Measurements from ENCODE around the gene MYL7.

MYL7 gene

GRCh38 chr7:44105832-44106231, 35.3 kb downstream of the MYL7 start:
- H3K27ac ChIP-seq (ENCODE audit: low read length) = peak overlapping the region; percentile 83

GRCh38 chr7:44104860-44105771, 36.0 kb downstream of the MYL7 start:
- Histone ChIP-seq H3K27ac (ENCODE audit: low read length) (peak overlapping the region; percentile 83), H3K4me1 (ENCODE audit: control insufficient read depth in 1 of 2, insufficient read depth in 2 of 2, low read length in 2 of 2) (no peaks in the 10 kb centered on the region), H3K4me3 (ENCODE audit: low read depth in 1 of 2, low read length in 2 of 2) (peak overlapping the region; percentile 64 to 70), H3K36me3 (ENCODE audit: control insufficient read depth in 1 of 2, insufficient read depth in 2 of 2, low read length in 2 of 2) (peaks cover 0 to 12% of the 10 kb centered on the region in 2 donors), H3K27me3 (ENCODE audit: low read depth, low read length) (peaks cover 7% of the 10 kb centered on the region), H3K9me3 (ENCODE audit: control insufficient read depth in 1 of 2, low read length in 2 of 2) (no peaks in the 10 kb centered on the region)

More at GRCh38 chr7:44105832-44106231, 35.3 kb downstream of the MYL7 start:
- H3K36me3 ChIP-seq (ENCODE audit: control insufficient read depth in 1 of 2, insufficient read depth in 2 of 2, low read length in 2 of 2) = peaks cover 0 to 19% of the 10 kb centered on the region in 2 donors
- H3K4me3 ChIP-seq (ENCODE audit: low read depth in 1 of 2, low read length in 2 of 2) = peak overlapping the region; percentile 64 to 70
- H3K4me1 ChIP-seq (ENCODE audit: control insufficient read depth in 1 of 2, insufficient read depth in 2 of 2, low read length in 2 of 2) = no peaks in the 10 kb centered on the region
- H3K27me3 ChIP-seq (ENCODE audit: low read depth, low read length) = peaks cover 7% of the 10 kb centered on the region
- no peaks in the 10 kb centered on the region for H3K9me3 ChIP-seq (ENCODE audit: control insufficient read depth in 1 of 2, low read length in 2 of 2)

- Histone ChIP-seq H3K4me1 (ENCODE audit: control insufficient read depth in 1 of 2, insufficient read depth in 2 of 2, low read length in 2 of 2) (no peaks in the 10 kb centered on the region), H3K4me3 (ENCODE audit: low read depth in 1 of 2, low read length in 2 of 2) (peak within 1 kb of the TSS; percentile 64 to 70), H3K36me3 (ENCODE audit: control insufficient read depth in 1 of 2, insufficient read depth in 2 of 2, low read length in 2 of 2) (peaks cover 0 to 10% of the 10 kb centered on the region in 2 donors), H3K9me3 (ENCODE audit: control insufficient read depth in 1 of 2, low read length in 2 of 2) (no peaks in the 10 kb centered on the region), H3K27me3 (ENCODE audit: low read depth, low read length) (peaks cover 7% of the 10 kb centered on the region), H3K27ac (ENCODE audit: low read length) (peak within 1 kb of the TSS; percentile 83)
Observed at GRCh38 chr7:44103923-44104859, 36.9 kb downstream of the MYL7 start, which contains the start of gene AEBP1. TSS of gene AEBP1 (plus strand) at chr7:44104345. CDS start at chr7:44104666, 321 bp downstream.

GRCh38 chr7:44103566-44103922, 37.6 kb downstream of the MYL7 start:
- Histone ChIP-seq H3K27me3 (ENCODE audit: low read depth, low read length) (peaks cover 7% of the 10 kb centered on the region), H3K36me3 (ENCODE audit: control insufficient read depth in 1 of 2, insufficient read depth in 2 of 2, low read length in 2 of 2) (peaks cover 0 to 8% of the 10 kb centered on the region in 2 donors), H3K9me3 (ENCODE audit: control insufficient read depth in 1 of 2, low read length in 2 of 2) (no peaks in the 10 kb centered on the region), H3K4me3 (ENCODE audit: low read depth in 1 of 2, low read length in 2 of 2) (no peak overlapping the region), H3K27ac (ENCODE audit: low read length) (no peak overlapping the region), H3K4me1 (ENCODE audit: control insufficient read depth in 1 of 2, insufficient read depth in 2 of 2, low read length in 2 of 2) (no peaks in the 10 kb centered on the region)

- Histone ChIP-seq H3K36me3 (ENCODE audit: control insufficient read depth in 1 of 2, insufficient read depth in 2 of 2, low read length in 2 of 2) (peaks cover 0 to 8% of the 10 kb centered on the region in 2 donors), H3K4me3 (ENCODE audit: low read depth in 1 of 2, low read length in 2 of 2) (no peak overlapping the region), H3K27ac (ENCODE audit: low read length) (no peak overlapping the region), H3K27me3 (ENCODE audit: low read depth, low read length) (peaks cover 7% of the 10 kb centered on the region), H3K9me3 (ENCODE audit: control insufficient read depth in 1 of 2, low read length in 2 of 2) (no peaks in the 10 kb centered on the region), H3K4me1 (ENCODE audit: control insufficient read depth in 1 of 2, insufficient read depth in 2 of 2, low read length in 2 of 2) (no peaks in the 10 kb centered on the region)
Observed at GRCh38 chr7:44102846-44103565, 38.1 kb downstream of the MYL7 start.

- Histone ChIP-seq H3K27ac (ENCODE audit: low read length) (no peak overlapping the region), H3K27me3 (ENCODE audit: low read depth, low read length) (peaks cover 7% of the 10 kb centered on the region), H3K4me3 (ENCODE audit: low read depth in 1 of 2, low read length in 2 of 2) (no peak overlapping the region), H3K36me3 (ENCODE audit: control insufficient read depth in 1 of 2, insufficient read depth in 2 of 2, low read length in 2 of 2) (peaks cover 0 to 8% of the 10 kb centered on the region in 2 donors), H3K9me3 (ENCODE audit: control insufficient read depth in 1 of 2, low read length in 2 of 2) (no peaks in the 10 kb centered on the region), H3K4me1 (ENCODE audit: control insufficient read depth in 1 of 2, insufficient read depth in 2 of 2, low read length in 2 of 2) (no peaks in the 10 kb centered on the region)
Observed at GRCh38 chr7:44101966-44102845, 38.9 kb downstream of the MYL7 start.

GRCh38 chr7:44101303-44101965, 39.7 kb downstream of the MYL7 start:
- Histone ChIP-seq H3K36me3 (ENCODE audit: control insufficient read depth in 1 of 2, insufficient read depth in 2 of 2, low read length in 2 of 2) (peaks cover 0 to 5% of the 10 kb centered on the region in 2 donors), H3K4me1 (ENCODE audit: control insufficient read depth in 1 of 2, insufficient read depth in 2 of 2, low read length in 2 of 2) (no peaks in the 10 kb centered on the region), H3K27ac (ENCODE audit: low read length) (peak overlapping the region; percentile 64), H3K27me3 (ENCODE audit: low read depth, low read length) (peaks cover 7% of the 10 kb centered on the region), H3K4me3 (ENCODE audit: low read depth in 1 of 2, low read length in 2 of 2) (no peak overlapping the region), H3K9me3 (ENCODE audit: control insufficient read depth in 1 of 2, low read length in 2 of 2) (no peaks in the 10 kb centered on the region)

GRCh38 chr7:44100458-44101302, 40.5 kb downstream of the MYL7 start:
- H3K9me3 ChIP-seq (ENCODE audit: control insufficient read depth in 1 of 2, low read length in 2 of 2) = no peaks in the 10 kb centered on the region
- H3K27me3 ChIP-seq (ENCODE audit: low read depth, low read length) = peaks cover 7% of the 10 kb centered on the region
- H3K27ac ChIP-seq (ENCODE audit: low read length) = peak overlapping the region; percentile 64
- no peak overlapping the region for H3K4me3 ChIP-seq (ENCODE audit: low read depth in 1 of 2, low read length in 2 of 2)
- no peaks in the 10 kb centered on the region for H3K36me3 ChIP-seq (ENCODE audit: control insufficient read depth in 1 of 2, insufficient read depth in 2 of 2, low read length in 2 of 2)
- no peaks in the 10 kb centered on the region for H3K4me1 ChIP-seq (ENCODE audit: control insufficient read depth in 1 of 2, insufficient read depth in 2 of 2, low read length in 2 of 2)

GRCh38 chr7:44099669-44100068, 41.5 kb downstream of the MYL7 start:
- Histone ChIP-seq H3K27ac (ENCODE audit: low read length) (no peak overlapping the region), H3K4me1 (ENCODE audit: control insufficient read depth in 1 of 2, insufficient read depth in 2 of 2, low read length in 2 of 2) (peaks cover 0 to 7% of the 10 kb centered on the region in 2 donors), H3K9me3 (ENCODE audit: control insufficient read depth in 1 of 2, low read length in 2 of 2) (no peaks in the 10 kb centered on the region), H3K36me3 (ENCODE audit: control insufficient read depth in 1 of 2, insufficient read depth in 2 of 2, low read length in 2 of 2) (no peaks in the 10 kb centered on the region), H3K4me3 (ENCODE audit: low read depth in 1 of 2, low read length in 2 of 2) (no peak overlapping the region), H3K27me3 (ENCODE audit: low read depth, low read length) (peaks cover 7% of the 10 kb centered on the region)
